ELR (cell line): ENCODE data around the gene MYB.

Experiments used
- DNase-seq: peaks from one replicate; pipeline ENCODE4 v3.0.0-alpha.2; 2015; ENCODE audit warnings: low read depth

MYB gene

DNA sequence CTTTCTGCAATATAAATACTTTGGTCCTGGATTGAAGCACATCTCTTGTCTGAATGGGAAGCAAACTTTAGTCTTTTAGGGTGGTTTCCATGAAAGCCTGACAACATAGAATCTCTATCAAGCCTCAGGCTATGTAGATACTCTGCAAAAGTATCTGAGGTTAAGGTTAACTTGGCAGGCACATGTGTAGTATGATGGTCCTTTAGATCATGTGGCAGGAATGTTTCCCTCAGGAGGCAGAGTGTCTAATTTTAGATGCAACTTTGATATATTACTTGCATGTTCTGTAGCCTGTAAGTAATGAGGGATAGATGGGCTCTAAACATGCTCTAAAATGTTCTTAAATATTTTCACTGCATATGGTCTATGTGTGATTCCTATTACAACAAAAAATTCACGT, 8.2 kb downstream of the MYB start:
- DNase-seq = no peak

DNA sequence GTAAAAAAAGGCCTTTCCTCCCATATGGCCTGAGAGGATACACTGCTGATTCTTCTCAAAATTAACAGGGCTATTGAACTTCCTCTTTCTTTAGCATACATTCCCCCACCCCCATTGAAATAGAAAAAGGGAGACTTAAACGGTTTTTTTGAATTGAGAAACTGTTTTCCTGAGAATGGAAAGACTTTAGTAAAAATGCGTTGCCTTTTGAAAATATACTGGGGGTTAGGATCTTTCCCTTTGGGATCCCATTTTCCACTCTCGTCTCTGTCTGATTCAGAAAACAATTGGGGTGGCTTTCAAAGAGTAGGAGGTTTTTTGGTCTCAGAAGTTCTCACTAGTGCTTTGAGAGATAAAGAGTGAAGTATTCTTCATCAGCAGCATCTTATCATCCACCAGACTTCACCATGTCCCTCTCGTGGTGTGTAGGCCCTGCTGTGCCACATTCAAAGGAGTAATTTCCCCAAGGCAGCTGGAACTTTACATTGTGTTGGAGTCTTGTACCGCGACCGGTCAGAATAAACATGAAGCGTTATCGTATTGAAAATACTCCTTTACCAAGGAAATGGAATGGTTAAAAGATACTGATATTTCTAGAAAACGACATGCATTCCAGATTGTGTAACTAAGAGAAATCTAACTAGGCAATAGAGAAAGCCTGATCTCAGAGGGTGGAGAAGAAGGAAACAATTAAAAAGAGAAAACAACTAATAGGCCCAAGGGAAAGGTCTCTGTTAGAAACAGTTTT, 10.6 kb downstream of the MYB start:
- no peak for DNase-seq

GRCh38 chr6:135192256-135193174, 11.4 kb downstream of the MYB start:
- no peak for DNase-seq

DNA sequence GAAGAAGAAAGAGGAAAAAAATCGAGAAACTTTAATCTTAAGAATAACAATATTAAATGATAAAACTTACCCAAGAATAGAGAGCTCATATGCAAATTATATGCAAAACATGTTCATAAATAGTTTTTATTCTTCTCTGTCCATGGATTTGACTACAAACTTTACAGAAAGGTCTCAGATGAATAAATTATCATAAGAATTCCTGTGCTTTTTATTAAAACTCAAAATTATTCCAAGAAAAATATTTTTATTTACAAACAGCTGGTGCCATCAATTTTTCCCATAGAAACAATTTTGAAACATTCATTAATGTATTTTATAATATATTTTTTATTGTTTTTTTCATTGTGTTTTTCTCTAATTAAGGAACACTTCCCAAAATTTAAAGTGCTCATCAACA, 12.1 kb downstream of the MYB start:
- no peak for DNase-seq

GRCh38 chr6:135195041-135195440, 13.9 kb downstream of the MYB start:
- DNase-seq = no peak

DNA sequence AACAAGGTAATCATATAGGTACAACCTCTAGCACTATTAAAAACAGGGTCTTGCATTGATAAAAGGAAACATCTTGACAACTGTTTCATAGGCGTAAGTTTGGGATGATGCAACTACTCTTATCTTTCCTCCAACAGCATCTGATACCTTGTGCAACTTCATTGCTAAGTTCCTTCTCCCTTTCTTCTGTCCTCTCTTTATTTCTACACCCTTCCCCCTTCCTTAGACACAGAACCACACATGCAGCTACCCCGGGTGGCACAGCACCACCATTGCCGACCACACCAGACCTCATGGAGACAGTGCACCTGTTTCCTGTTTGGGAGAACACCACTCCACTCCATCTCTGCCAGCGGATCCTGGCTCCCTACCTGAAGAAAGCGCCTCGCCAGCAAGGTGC, 14.4 kb downstream of the MYB start:
- DNase-seq = no peak

- DNase-seq = no peak
These were observed 15.8 kb downstream of the MYB start for GRCh38 chr6:135196739-135197510.

- DNase-seq = no peak
These were observed 21.7 kb downstream of the MYB start for GRCh38 chr6:135202836-135203235.

- no peak for DNase-seq
These were observed 23.8 kb downstream of the MYB start for GRCh38 chr6:135204951-135205350.

DNA sequence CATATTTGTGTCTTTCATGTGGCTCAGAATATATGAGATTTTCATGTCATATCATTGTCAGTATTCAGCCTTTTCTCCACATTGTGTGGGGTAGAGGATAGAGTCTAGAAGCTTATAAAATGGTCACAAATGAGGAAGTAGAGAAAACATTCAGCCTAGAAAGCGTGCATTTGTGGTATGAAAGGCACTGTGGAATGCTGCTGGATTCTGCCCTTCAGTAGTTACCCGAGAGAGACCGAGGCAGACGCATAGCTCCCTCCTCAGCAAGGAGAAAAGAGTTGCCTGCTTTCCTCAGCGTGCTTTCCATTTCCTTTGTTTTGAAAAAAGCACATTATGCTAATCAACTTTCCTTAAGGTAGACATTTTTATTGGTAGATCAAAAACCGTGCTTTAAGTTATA, 28.7 kb downstream of the MYB start:
- no peak for DNase-seq

GRCh38 chr6:135210632-135211305, 29.7 kb downstream of the MYB start:
- no peak for DNase-seq

- DNase-seq = no peak
These were observed 30.2 kb downstream of the MYB start for GRCh38 chr6:135211306-135211702.

DNA sequence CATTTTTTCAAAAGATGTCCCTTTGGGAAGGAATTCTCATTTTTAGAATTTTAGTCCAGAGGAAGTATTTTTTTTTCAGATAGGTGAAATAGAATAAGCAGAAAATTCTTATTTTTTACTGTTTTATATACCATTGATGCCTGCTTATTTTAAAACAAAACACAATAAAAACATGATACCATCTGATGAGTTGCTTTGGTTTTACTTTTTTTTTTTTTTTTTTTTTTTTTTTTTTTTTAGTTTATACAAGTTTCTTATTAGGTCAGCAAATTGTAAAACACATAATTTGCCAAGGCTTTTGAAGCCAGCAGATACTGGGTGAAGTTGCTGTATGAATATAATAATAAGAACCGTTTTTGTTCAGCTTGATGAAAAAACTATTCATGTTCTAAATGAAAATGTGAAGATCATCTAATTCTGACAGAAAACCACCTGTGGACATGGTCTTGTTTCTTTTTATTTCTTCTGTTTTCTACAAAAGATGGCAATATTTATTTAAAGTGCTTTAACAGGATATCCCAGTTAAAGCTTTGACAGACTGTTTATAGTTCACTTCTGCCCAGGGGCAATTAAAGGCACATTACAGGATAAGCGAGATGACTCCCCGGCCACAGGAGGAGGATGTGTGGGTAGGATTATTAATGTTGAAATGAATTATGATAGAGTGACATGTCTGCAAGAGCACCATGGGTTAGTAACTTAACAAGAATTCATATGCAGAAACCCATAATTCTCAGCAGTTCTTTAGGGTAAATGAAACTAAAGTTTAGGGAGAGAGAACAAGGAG, 31.1 kb downstream of the MYB start:
- peak; percentile 90 for DNase-seq

DNA sequence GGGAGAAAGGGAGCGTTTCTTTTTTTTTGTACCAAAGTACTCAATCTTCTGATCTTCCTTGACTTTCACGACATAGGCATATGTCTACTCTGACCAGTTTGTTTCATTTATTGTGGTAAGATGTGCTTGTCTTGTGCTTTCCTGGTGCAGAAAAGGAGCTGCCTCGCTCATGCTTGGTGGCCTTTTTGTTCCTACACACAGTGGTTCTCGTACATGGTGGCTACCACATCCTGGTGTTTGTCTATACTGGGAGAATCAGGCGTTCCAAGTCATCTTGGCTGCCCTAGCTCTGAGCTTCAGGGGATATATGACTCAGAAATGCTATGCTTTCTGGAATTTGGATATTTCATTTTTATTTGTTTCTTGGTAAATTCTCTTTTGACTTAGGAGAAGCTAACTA, 31.8 kb downstream of the MYB start:
- DNase-seq = peak; percentile 88

DNA sequence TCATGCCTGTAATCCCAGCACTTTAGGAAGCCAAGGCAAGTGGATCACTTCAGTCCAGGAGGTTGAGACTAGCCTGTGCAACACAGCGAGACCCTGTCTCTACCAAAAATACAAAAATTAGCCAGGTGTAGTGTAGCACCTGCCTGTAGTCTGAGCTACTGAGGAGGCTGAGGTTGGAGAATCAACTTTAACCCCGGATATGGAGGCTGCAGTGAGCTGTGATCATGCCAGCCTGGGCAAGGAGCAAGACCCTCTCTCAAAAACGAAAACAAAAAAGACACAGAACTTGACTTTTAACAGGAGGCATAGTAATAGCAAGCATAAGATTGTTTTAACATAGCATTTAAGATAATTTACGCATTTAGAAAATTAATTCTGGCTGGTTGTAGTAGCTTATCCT, 32.5 kb downstream of the MYB start:
- no peak for DNase-seq

DNA sequence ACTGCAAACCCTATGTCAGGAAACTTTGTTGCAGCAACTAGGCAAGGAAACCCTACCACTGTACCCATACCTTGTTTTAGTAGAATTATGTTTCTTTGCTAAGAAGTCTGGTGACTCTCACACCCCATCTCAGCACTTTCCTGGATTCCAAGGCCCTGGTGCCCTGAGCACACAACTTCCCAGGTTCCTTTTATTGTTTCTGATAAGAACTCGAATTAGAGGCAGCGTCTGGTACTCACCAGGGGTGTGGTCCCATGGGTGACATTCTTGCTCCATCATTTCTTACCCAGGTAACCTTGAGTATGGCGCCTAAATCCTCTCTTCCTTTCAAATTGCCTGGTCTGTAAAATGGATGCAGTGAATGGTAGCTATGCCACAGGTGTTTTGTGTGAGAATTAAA, 34.1 kb downstream of the MYB start:
- DNase-seq = no peak

GRCh38 chr6:135215563-135215962, 34.5 kb downstream of the MYB start:
- no peak for DNase-seq

DNA sequence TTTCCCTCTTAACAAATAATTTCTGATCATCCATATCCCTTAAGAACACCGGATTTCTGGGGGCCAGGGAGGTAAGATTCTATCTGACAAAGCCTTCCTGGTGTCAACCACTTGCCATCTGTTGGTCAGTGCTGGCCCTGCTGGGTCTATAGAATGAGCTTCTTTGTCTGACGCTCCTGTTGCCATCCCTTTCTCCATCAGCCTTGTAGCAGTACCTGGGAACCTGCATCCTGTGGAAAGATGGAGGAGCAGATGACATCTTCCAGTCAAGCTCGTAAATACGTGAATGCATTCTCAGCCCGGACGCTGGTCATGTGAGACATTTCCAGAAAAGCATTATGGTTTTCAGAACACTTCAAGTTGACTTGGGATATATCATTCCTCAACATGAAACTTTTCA, 36.6 kb downstream of the MYB start:
- DNase-seq = no peak

DNA sequence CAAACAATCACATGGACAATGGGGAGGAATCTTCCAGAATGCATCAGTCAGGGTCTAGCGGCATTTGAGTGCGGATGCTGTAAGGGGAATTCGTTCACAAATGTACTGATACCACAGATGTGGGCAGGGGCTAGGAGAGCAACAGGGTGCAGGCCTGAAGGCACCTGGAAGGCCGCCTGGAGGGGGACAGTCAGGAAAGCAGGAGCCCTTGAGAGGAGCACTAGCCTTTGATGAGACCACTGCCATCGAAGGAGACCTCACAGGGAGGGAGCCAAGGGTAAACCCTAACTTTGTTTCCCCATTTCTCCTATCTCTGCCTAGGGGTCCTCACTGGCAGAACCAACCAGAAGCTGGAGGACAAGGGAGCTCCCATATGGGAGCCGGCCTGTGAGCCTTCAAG, 38.2 kb downstream of the MYB start:
- no peak for DNase-seq

GRCh38 chr6:135221042-135221441, 39.9 kb downstream of the MYB start:
- no peak for DNase-seq

GRCh38 chr6:135221505-135221904, 40.4 kb downstream of the MYB start:
- no peak for DNase-seq
